SK-N-SH (cell line): ENCODE measurements around the gene ADAMTS17. TPM values are rescaled to one million over a fixed set of nuclear protein-coding genes. Genes with fewer than 3 reads are reported as not detected.

Experiments
- CTCF ChIA-PET: fragments of 300-600, 350-600 bp; formaldehyde crosslinking; extraction: SDS; loops from one replicate; lab custom pipeline; 2021; lab: Yijun Ruan, JAX
- POLR2A ChIA-PET: fragments of 350-600 bp; sonication (Branson Sonifier 250); formaldehyde crosslinking; extraction: SDS; loops from one replicate; lab custom pipeline; 2020; ENCODE audit warnings: antibody characterized with exemption, inconsistent platforms; lab: Yijun Ruan, JAX
- DNase-seq: peaks from one replicate; pipeline ENCODE4 v3.0.0; 2012
- H2AFZ ChIP-seq: fragments of 200-600 bp; sonication (generic); 2 replicates; pipeline ENCODE4 v1.8.1; 2016; ENCODE audit warnings: antibody characterized with exemption, mild to moderate bottlenecking, low read depth
- H3F3A ChIP-seq: fragments of 200-600 bp; sonication (generic); replicated peaks from 2 replicates; pipeline ENCODE3; 2016; ENCODE audit warnings: antibody characterized with exemption, mild to moderate bottlenecking; ENCODE audit not compliant: insufficient read depth
- H3K27ac ChIP-seq, 2 experiments: fragments of 200-500 bp in 1 of 2; fragments of 200-600 bp in 1 of 2; sonication (Bioruptor generic) in 1 of 2; sonication (generic), shearing (Covaris generic) in 1 of 2; 2 replicates each; pipeline versions ENCODE4 v1.5.1 to v1.6.1; 2014 to 2016; ENCODE audit warnings: low read depth in 2 of 2, inconsistent platforms in 1 of 2, low read length in 1 of 2, mild to moderate bottlenecking in 1 of 2, mixed read lengths in 1 of 2
- H3K27me3 ChIP-seq: fragments of 200-600 bp; sonication (generic), shearing (Covaris generic); 2 replicates; pipeline ENCODE4 v1.6.1; 2016; ENCODE audit warnings: mixed run types; ENCODE audit not compliant: insufficient read depth
- H3K36me3 ChIP-seq, 2 experiments: fragments of 200-500 bp in 1 of 2; fragments of 200-600 bp in 1 of 2; sonication (Bioruptor generic) in 1 of 2; sonication (generic) in 1 of 2; replicated peaks in 1 of 2; 2 replicates each; pipeline versions ENCODE3 to v1.5.1; 2014 to 2016; ENCODE audit warnings: low read length in 1 of 2, mild to moderate bottlenecking in 1 of 2; ENCODE audit not compliant: insufficient read depth in 2 of 2, control insufficient read depth in 1 of 2
- H3K4me1 ChIP-seq, 2 experiments: fragments of 200-500 bp in 1 of 2; fragments of 200-600 bp in 1 of 2; sonication (Bioruptor generic) in 1 of 2; sonication (generic), shearing (Covaris generic) in 1 of 2; 2 replicates each; pipeline versions ENCODE4 v1.5.1 to v1.6.1; 2014 to 2016; ENCODE audit warnings: low read depth in 1 of 2, low read length in 1 of 2, mixed run types in 1 of 2; ENCODE audit not compliant: insufficient read depth in 2 of 2, control insufficient read depth in 1 of 2
- H3K4me2 ChIP-seq: fragments of 200-600 bp; sonication (generic), shearing (Covaris generic); 2 replicates; pipeline ENCODE4 v1.6.1; 2017; ENCODE audit warnings: mixed run types
- H3K4me3 ChIP-seq, 2 experiments: fragments of 200-500 bp in 1 of 2; fragments of 200-600 bp in 1 of 2; sonication (Bioruptor generic) in 1 of 2; sonication (generic), shearing (Covaris generic) in 1 of 2; 2 replicates each; pipeline versions ENCODE4 v1.5.1 to v1.8.1; 2014 to 2016; ENCODE audit warnings: low read depth in 2 of 2, inconsistent platforms in 1 of 2, low read length in 1 of 2, mild to moderate bottlenecking in 1 of 2, mixed read lengths in 1 of 2, moderate library complexity in 1 of 2
- H3K79me2 ChIP-seq: fragments of 200-600 bp; sonication (generic); 2 replicates; pipeline ENCODE4 v1.8.1; 2017; ENCODE audit warnings: mild to moderate bottlenecking; ENCODE audit not compliant: insufficient read depth
- H3K9ac ChIP-seq: fragments of 200-600 bp; sonication (generic); 2 replicates; pipeline ENCODE4 v1.6.1; 2017; ENCODE audit warnings: mixed run types
- H3K9me2 ChIP-seq: fragments of 200-600 bp; sonication (generic); 2 replicates; pipeline ENCODE4 v1.6.1; 2017; ENCODE audit warnings: mixed run types
- H3K9me3 ChIP-seq: fragments of 200-600 bp; sonication (generic); 2 replicates; pipeline ENCODE4 v1.6.1; 2017; ENCODE audit warnings: mixed run types, mild to moderate bottlenecking, moderate library complexity
- H4K20me1 ChIP-seq: fragments of 200-600 bp; sonication (generic); 2 replicates; pipeline ENCODE4 v1.6.1; 2017; ENCODE audit warnings: mild to moderate bottlenecking, mixed run types; ENCODE audit not compliant: insufficient read depth
- ELF1 ChIP-seq: IDR thresholded peaks from 2 replicates; pipeline ENCODE4 v1.4.0; 2012
- EP300 ChIP-seq, 2 experiments: IDR thresholded peaks; 2 replicates each; pipeline versions ENCODE4 v1.4.0 to v1.6.1; 2012; ENCODE audit warnings: borderline replicate concordance in 1 of 2, low read depth in 1 of 2, low read length in 1 of 2
- FOXJ3 ChIP-seq: sonication (generic); formaldehyde crosslinking; IDR thresholded peaks from 2 replicates; pipeline ENCODE4 v1.5.1; 2020; ENCODE audit warnings: mild to moderate bottlenecking, missing genetic modification reagents
- FOXM1 ChIP-seq: IDR thresholded peaks from 2 replicates; pipeline ENCODE4 v1.4.0; 2012; ENCODE audit warnings: low read depth, mild to moderate bottlenecking
- GABPA ChIP-seq: IDR thresholded peaks from 2 replicates; pipeline ENCODE4 v1.4.0; 2012; ENCODE audit warnings: low read depth, mild to moderate bottlenecking
- MEF2A ChIP-seq: IDR thresholded peaks from 2 replicates; pipeline ENCODE4 v1.4.0; 2012; ENCODE audit warnings: low read depth, borderline replicate concordance
- RAD21 ChIP-seq: IDR thresholded peaks from 2 replicates; pipeline ENCODE4 v1.6.1; 2012; ENCODE audit warnings: mild to moderate bottlenecking, low read length
- RCOR1 ChIP-seq: fragments of 150-350 bp; IDR thresholded peaks from 2 replicates; pipeline ENCODE4 v1.6.1; 2017; ENCODE audit warnings: antibody characterized with exemption, low read length
- SIN3A ChIP-seq: IDR thresholded peaks from 2 replicates; pipeline ENCODE4 v1.6.1; 2012; ENCODE audit warnings: low read depth, mild to moderate bottlenecking, low read length, moderate library complexity, borderline replicate concordance
- TAF1 ChIP-seq: IDR thresholded peaks from 2 replicates; pipeline ENCODE4 v1.6.1; 2012; ENCODE audit warnings: low read depth, mild to moderate bottlenecking, low read length, moderate library complexity, borderline replicate concordance
- TCF12 ChIP-seq: IDR thresholded peaks from 2 replicates; pipeline ENCODE4 v1.4.0; 2012
- TEAD4 ChIP-seq: IDR thresholded peaks from 2 replicates; pipeline ENCODE4 v1.4.0; 2012; ENCODE audit warnings: mild to moderate bottlenecking, borderline replicate concordance; ENCODE audit not compliant: insufficient read depth
- WGBS: methylation state at CpG from one replicate; pipeline ENCODE4 v1.1.6; 2017; ENCODE audit warnings: low lambda C conversion rate; 5-methylcytosine and 5-hydroxymethylcytosine counted together
- polyA plus RNA-seq, 3 experiments: library from polyadenylated mRNA; depleted of rRNA; stranded (reverse); fragments of >200 nt; gene quantifications; 2 replicates each; pipeline ENCODE4 v1.2.3, GENCODE V29; 2012
- TF ChIP-seq, protein P1 (sequence below): IDR thresholded peaks from 2 replicates; pipeline ENCODE4; 2012
- TF ChIP-seq, protein P2 (sequence below): IDR thresholded peaks from 2 replicates; pipeline ENCODE4 v1.4.0; 2012; ENCODE audit warnings: low read depth, borderline replicate concordance
- TF ChIP-seq, protein P3 (sequence below): IDR thresholded peaks from 2 replicates; pipeline ENCODE4 v1.4.0; 2012; ENCODE audit warnings: low read depth
- TF ChIP-seq, protein P4 (sequence below): IDR thresholded peaks from 2 replicates; pipeline ENCODE4 v1.6.1; 2012; ENCODE audit warnings: mild to moderate bottlenecking, low read depth, low read length, moderate library complexity

The ADAMTS17 gene
- polyA plus RNA-seq, 1 of the 3 experiments (the other 2 are of a cell fraction) = not detected

DNA sequence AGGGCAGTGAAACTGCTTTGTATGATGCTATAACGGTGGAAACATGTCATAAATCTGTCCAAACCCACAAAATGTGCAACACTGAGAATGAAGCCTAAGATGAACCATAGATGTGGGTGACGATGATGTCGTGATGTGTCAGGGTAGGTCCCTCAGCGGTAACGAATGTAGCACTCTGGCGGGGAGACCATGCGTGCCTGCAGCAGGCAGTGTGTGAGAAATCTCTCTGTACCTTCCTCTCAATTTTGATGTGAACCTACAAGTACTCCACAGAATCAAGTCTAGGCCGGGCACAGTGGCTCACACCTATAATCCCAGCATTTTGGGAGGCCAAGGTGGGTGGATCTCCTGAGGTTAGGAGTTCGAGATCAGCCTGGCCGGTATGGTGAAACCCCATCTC lies 340.4 kb downstream of the ADAMTS17 start:
- no peaks in the 10 kb centered on the region for H3F3A ChIP-seq
- no peak overlapping the region for H3K27ac ChIP-seq
- 49% methylated on average over 10 of the region's 10 CpGs for WGBS
- H4K20me1 ChIP-seq = no peaks in the 10 kb centered on the region
- no peak for DNase-seq
- H3K9ac ChIP-seq = no peak overlapping the region
- H3K4me1 ChIP-seq = peaks cover 0 to 29% of the 10 kb centered on the region in 2 experiments; a peak in 2 of 4 replicates
- no peaks in the 10 kb centered on the region for H3K79me2 ChIP-seq
- H3K36me3 ChIP-seq = no peaks in the 10 kb centered on the region
- CTCF ChIA-PET = no interaction called here
- no peak overlapping the region for H3K4me3 ChIP-seq
- POLR2A ChIA-PET = no interaction called here
- no peaks in the 10 kb centered on the region for H3K9me2 ChIP-seq
- no peaks in the 10 kb centered on the region for H3K9me3 ChIP-seq
- H2AFZ ChIP-seq = no peak overlapping the region
- no peak for TF ChIP-seq TEAD4
- TF ChIP-seq, protein P1, sequence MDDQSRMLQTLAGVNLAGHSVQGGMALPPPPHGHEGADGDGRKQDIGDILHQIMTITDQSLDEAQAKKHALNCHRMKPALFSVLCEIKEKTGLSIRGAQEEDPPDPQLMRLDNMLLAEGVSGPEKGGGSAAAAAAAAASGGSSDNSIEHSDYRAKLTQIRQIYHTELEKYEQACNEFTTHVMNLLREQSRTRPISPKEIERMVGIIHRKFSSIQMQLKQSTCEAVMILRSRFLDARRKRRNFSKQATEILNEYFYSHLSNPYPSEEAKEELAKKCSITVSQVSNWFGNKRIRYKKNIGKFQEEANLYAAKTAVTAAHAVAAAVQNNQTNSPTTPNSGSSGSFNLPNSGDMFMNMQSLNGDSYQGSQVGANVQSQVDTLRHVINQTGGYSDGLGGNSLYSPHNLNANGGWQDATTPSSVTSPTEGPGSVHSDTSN = no peak
- TF ChIP-seq TCF12 = no peak
- TF ChIP-seq, protein P2, sequence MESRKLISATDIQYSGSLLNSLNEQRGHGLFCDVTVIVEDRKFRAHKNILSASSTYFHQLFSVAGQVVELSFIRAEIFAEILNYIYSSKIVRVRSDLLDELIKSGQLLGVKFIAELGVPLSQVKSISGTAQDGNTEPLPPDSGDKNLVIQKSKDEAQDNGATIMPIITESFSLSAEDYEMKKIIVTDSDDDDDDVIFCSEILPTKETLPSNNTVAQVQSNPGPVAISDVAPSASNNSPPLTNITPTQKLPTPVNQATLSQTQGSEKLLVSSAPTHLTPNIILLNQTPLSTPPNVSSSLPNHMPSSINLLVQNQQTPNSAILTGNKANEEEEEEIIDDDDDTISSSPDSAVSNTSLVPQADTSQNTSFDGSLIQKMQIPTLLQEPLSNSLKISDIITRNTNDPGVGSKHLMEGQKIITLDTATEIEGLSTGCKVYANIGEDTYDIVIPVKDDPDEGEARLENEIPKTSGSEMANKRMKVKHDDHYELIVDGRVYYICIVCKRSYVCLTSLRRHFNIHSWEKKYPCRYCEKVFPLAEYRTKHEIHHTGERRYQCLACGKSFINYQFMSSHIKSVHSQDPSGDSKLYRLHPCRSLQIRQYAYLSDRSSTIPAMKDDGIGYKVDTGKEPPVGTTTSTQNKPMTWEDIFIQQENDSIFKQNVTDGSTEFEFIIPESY = no peak
- TF ChIP-seq FOXM1 = no peak
- TF ChIP-seq FOXJ3 (CRISPR knock-in tag) = no peak
- no peak for TF ChIP-seq ELF1
- TF ChIP-seq, protein P3, sequence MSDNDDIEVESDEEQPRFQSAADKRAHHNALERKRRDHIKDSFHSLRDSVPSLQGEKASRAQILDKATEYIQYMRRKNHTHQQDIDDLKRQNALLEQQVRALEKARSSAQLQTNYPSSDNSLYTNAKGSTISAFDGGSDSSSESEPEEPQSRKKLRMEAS = no peak
- TF ChIP-seq MEF2A = no peak
- TF ChIP-seq TAF1 = no peak
- TF ChIP-seq RCOR1 = no peak
- TF ChIP-seq SIN3A = no peak
- TF ChIP-seq, protein P4, sequence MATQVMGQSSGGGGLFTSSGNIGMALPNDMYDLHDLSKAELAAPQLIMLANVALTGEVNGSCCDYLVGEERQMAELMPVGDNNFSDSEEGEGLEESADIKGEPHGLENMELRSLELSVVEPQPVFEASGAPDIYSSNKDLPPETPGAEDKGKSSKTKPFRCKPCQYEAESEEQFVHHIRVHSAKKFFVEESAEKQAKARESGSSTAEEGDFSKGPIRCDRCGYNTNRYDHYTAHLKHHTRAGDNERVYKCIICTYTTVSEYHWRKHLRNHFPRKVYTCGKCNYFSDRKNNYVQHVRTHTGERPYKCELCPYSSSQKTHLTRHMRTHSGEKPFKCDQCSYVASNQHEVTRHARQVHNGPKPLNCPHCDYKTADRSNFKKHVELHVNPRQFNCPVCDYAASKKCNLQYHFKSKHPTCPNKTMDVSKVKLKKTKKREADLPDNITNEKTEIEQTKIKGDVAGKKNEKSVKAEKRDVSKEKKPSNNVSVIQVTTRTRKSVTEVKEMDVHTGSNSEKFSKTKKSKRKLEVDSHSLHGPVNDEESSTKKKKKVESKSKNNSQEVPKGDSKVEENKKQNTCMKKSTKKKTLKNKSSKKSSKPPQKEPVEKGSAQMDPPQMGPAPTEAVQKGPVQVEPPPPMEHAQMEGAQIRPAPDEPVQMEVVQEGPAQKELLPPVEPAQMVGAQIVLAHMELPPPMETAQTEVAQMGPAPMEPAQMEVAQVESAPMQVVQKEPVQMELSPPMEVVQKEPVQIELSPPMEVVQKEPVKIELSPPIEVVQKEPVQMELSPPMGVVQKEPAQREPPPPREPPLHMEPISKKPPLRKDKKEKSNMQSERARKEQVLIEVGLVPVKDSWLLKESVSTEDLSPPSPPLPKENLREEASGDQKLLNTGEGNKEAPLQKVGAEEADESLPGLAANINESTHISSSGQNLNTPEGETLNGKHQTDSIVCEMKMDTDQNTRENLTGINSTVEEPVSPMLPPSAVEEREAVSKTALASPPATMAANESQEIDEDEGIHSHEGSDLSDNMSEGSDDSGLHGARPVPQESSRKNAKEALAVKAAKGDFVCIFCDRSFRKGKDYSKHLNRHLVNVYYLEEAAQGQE = no peak
- no peak for TF ChIP-seq RAD21
- TF ChIP-seq EP300 (IDR thresholded peaks at IDR 0.05; ENCODE audit: borderline replicate concordance in 1 of 2, low read depth in 1 of 2, low read length in 1 of 2) = no peak
- no peak for TF ChIP-seq GABPA
- H3K27me3 ChIP-seq = no peaks in the 10 kb centered on the region
- H3K4me2 ChIP-seq = no peak overlapping the region
